ENCODE measurements around the gene TEP1. TPM values are rescaled to one million over a fixed set of nuclear protein-coding genes. Genes with fewer than 3 reads are reported as not detected.
A peak's percentile ranks its signal among the peaks of the same experiment; 100 is the strongest.

The TEP1 gene
- total and polyA plus RNA-seq, 2 of the 13 experiments (the other 11 are each of a cell fraction or from before 2014, with no cell fraction given), result 11.0 to 12.8 TPM

DNA sequence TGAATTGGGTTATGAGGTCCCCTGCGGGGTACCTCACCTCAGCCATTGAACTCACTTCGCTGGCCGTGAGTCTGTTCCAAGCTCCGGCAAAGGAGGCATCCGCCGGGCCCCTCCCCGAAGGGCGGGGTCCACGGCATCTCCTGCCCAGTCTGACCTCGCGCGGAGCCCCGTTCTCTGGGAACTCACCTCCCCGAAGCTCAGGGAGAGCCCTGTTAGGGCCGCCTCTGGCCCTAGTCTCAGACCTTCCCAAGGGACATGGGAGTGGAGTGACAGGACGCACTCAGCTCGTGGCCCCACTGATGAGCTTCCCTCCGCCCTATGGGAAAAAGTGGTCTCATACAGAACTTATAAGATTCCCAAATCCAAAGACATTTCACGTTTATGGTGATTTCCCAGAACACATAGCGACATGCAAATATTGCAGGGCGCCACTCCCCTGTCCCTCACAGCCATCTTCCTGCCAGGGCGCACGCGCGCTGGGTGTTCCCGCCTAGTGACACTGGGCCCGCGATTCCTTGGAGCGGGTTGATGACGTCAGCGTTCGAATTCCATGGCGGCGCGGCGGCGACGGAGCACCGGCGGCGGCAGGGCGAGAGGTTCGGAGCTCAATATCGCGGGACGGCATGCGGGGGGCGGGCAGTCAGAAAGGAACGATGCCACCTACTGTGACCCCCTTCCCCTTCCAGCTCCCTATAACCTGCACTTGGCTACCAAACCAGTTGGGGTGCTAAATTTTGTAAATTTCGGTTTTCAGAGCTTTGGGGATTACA lies 70.0 kb downstream of the TEP1 start, which contains the start of gene PARP2 (continued):
- no peak for TF ChIP-seq ZNF597 (CRISPR knock-in tag; IDR thresholded peaks at IDR 0.05)
- TF ChIP-seq TP53 (CRISPR knock-in tag; conservative IDR thresholded peaks at IDR 0.05), result no peak
- TF ChIP-seq, protein P1, sequence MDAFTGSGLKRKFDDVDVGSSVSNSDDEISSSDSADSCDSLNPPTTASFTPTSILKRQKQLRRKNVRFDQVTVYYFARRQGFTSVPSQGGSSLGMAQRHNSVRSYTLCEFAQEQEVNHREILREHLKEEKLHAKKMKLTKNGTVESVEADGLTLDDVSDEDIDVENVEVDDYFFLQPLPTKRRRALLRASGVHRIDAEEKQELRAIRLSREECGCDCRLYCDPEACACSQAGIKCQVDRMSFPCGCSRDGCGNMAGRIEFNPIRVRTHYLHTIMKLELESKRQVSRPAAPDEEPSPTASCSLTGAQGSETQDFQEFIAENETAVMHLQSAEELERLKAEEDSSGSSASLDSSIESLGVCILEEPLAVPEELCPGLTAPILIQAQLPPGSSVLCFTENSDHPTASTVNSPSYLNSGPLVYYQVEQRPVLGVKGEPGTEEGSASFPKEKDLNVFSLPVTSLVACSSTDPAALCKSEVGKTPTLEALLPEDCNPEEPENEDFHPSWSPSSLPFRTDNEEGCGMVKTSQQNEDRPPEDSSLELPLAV (CRISPR knock-in tag; conservative IDR thresholded peaks at IDR 0.05; ENCODE audit: low read depth), result no peak
- no peak for TF ChIP-seq MAFG (CRISPR knock-in tag; IDR thresholded peaks at IDR 0.05)
- no peak; the same call in 1 of the 2 replicates for TF ChIP-seq ZNF644 (CRISPR knock-in tag; IDR thresholded peaks at IDR 0.05; ENCODE audit: low read depth)
- TF ChIP-seq TOE1 (CRISPR knock-in tag; IDR thresholded peaks at IDR 0.05), result no peak
- TF ChIP-seq MAFF (IDR thresholded peaks at IDR 0.05; ENCODE audit: low read depth, low read length), result 0 out of 2 replicates have a peak, but pooled peaks have one; percentile 14
- TF ChIP-seq THAP9 (CRISPR knock-in tag; IDR thresholded peaks at IDR 0.05; ENCODE audit: borderline replicate concordance), result peak; percentile 90
- peak; percentile 83 for TF ChIP-seq ZNF121 (CRISPR knock-in tag; IDR thresholded peaks at IDR 0.05)
- no peak for TF ChIP-seq ZNF7 (CRISPR knock-in tag; IDR thresholded peaks at IDR 0.05)
- TF ChIP-seq ZNF572 (CRISPR knock-in tag; IDR thresholded peaks at IDR 0.05), result peak; percentile 90; the same call in 1 of the 2 replicates
- TF ChIP-seq, protein P2, sequence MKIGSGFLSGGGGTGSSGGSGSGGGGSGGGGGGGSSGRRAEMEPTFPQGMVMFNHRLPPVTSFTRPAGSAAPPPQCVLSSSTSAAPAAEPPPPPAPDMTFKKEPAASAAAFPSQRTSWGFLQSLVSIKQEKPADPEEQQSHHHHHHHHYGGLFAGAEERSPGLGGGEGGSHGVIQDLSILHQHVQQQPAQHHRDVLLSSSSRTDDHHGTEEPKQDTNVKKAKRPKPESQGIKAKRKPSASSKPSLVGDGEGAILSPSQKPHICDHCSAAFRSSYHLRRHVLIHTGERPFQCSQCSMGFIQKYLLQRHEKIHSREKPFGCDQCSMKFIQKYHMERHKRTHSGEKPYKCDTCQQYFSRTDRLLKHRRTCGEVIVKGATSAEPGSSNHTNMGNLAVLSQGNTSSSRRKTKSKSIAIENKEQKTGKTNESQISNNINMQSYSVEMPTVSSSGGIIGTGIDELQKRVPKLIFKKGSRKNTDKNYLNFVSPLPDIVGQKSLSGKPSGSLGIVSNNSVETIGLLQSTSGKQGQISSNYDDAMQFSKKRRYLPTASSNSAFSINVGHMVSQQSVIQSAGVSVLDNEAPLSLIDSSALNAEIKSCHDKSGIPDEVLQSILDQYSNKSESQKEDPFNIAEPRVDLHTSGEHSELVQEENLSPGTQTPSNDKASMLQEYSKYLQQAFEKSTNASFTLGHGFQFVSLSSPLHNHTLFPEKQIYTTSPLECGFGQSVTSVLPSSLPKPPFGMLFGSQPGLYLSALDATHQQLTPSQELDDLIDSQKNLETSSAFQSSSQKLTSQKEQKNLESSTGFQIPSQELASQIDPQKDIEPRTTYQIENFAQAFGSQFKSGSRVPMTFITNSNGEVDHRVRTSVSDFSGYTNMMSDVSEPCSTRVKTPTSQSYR (CRISPR knock-in tag; IDR thresholded peaks at IDR 0.05; ENCODE audit: borderline replicate concordance), result no peak
- peak; percentile 86; the same call in 1 of the 2 replicates for TF ChIP-seq ZNF670 (CRISPR knock-in tag; IDR thresholded peaks at IDR 0.05; ENCODE audit: borderline replicate concordance)
- TF ChIP-seq ZNF607 (CRISPR knock-in tag; IDR thresholded peaks at IDR 0.05; ENCODE audit: borderline replicate concordance), result peak; percentile 97; the same call in 1 of the 2 replicates
- TF ChIP-seq, protein P3, sequence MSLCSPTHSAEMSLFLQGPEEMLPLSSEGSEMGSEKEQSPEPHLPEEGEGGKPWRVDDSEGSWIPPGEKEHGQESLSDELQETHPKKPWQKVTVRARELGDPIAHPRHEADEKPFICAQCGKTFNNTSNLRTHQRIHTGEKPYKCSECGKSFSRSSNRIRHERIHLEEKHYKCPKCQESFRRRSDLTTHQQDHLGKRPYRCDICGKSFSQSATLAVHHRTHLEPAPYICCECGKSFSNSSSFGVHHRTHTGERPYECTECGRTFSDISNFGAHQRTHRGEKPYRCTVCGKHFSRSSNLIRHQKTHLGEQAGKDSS (CRISPR knock-in tag; IDR thresholded peaks at IDR 0.05; ENCODE audit: borderline replicate concordance, low read depth), result peak; percentile 53; the same call in 1 of the 2 replicates
- TF ChIP-seq ZBTB20 (CRISPR knock-in tag; IDR thresholded peaks at IDR 0.05; ENCODE audit: borderline replicate concordance, low read depth), result no peak; the same call in 1 of the 2 replicates
- TF ChIP-seq PREB (CRISPR knock-in tag; IDR thresholded peaks at IDR 0.05), result no peak
- TF ChIP-seq ZNF382 (CRISPR knock-in tag; IDR thresholded peaks at IDR 0.05; ENCODE audit: borderline replicate concordance), result no peak
